KBM-7 (cell line): ENCODE measurements around the gene DNAAF5.

Source experiments
- DNase-seq: peaks from one replicate; pipeline ENCODE4 v3.0.0-alpha.2; 2015
- in situ Hi-C: fragments of 300-500 bp; cut with MboI; formaldehyde crosslinking; loops from 2 replicates; pipeline ENCODE4 v1.14.3; 2020; ENCODE audit warnings: low sequenced_read_pairs, low pct_unique_long_range_greater_than_20kb, mixed read lengths

DNAAF5 gene

GRCh38 chr7:757741-758163, 31.3 kb downstream of the DNAAF5 start:
- in situ Hi-C loops: no loop called here
- peak; percentile 67 for DNase-seq

GRCh38 chr7:759569-759968, 33.1 kb downstream of the DNAAF5 start:
- no peak for DNase-seq
- in situ Hi-C loops: no loop called here

GRCh38 chr7:760006-760405, 33.5 kb downstream of the DNAAF5 start:
- in situ Hi-C loops: no loop called here

GRCh38 chr7:761101-761500, 34.6 kb downstream of the DNAAF5 start:
- in situ Hi-C loops: no loop called here
- DNase-seq: no peak

More at GRCh38 chr7:760006-760405, 33.5 kb downstream of the DNAAF5 start:
- no peak for DNase-seq

- in situ Hi-C loops: no loop called here
- DNase-seq: no peak
Measured at GRCh38 chr7:761631-762030, 35.1 kb downstream of the DNAAF5 start.

- DNase-seq: peak; percentile 45
- in situ Hi-C loops: no loop called here
Measured at GRCh38 chr7:762885-763284, 36.4 kb downstream of the DNAAF5 start.

- DNase-seq: no peak
- in situ Hi-C loops: no loop called here
Measured at GRCh38 chr7:763762-764161, 37.3 kb downstream of the DNAAF5 start.

- no peak for DNase-seq
- in situ Hi-C loops: no loop called here
Measured at GRCh38 chr7:765383-765782, 38.9 kb downstream of the DNAAF5 start.

- in situ Hi-C loops: no loop called here
- no peak for DNase-seq
Measured at GRCh38 chr7:767580-767940, 41.1 kb downstream of the DNAAF5 start.

GRCh38 chr7:767941-768731, 41.6 kb downstream of the DNAAF5 start:
- in situ Hi-C loops: no loop called here
- DNase-seq: no peak

- DNase-seq: no peak
- in situ Hi-C loops: no loop called here
Measured at GRCh38 chr7:768881-769504, 42.5 kb downstream of the DNAAF5 start.

GRCh38 chr7:770336-770735, 43.8 kb downstream of the DNAAF5 start:
- in situ Hi-C loops: no loop called here
- no peak for DNase-seq

- in situ Hi-C loops: no loop called here
- no peak for DNase-seq
Measured at GRCh38 chr7:770741-771166, 44.3 kb downstream of the DNAAF5 start.

- in situ Hi-C loops: no loop called here
Measured at GRCh38 chr7:771234-772004, 44.9 kb downstream of the DNAAF5 start.

GRCh38 chr7:772005-772294, 45.5 kb downstream of the DNAAF5 start:
- DNase-seq: no peak
- in situ Hi-C loops: no loop called here

More at GRCh38 chr7:771234-772004, 44.9 kb downstream of the DNAAF5 start:
- no peak for DNase-seq

- no peak for DNase-seq
- in situ Hi-C loops: no loop called here
Measured at GRCh38 chr7:772392-772791, 45.9 kb downstream of the DNAAF5 start.

- in situ Hi-C loops: no loop called here
- no peak for DNase-seq
Measured at GRCh38 chr7:772861-773621, 46.5 kb downstream of the DNAAF5 start.

- DNase-seq: no peak
- in situ Hi-C loops: no loop called here
Measured at GRCh38 chr7:773622-773915, 47.1 kb downstream of the DNAAF5 start.

- in situ Hi-C loops: no loop called here
Measured at GRCh38 chr7:774161-775109, 47.9 kb downstream of the DNAAF5 start.

More at GRCh38 chr7:774161-775109, 47.9 kb downstream of the DNAAF5 start:
- peak; percentile 25 for DNase-seq
